ENCODE results near the gene MICAL1. TPM values are rescaled to one million over a fixed set of nuclear protein-coding genes. Genes with fewer than 3 reads are reported as not detected.
"Not testable (repeated sequence)": the region's sequence is repeated elsewhere in the genome, so short reads cannot be mapped to it uniquely, and the experiment has no call there.

Gene MICAL1
- total RNA-seq, 1 experiment from 2014 or later, result 5.8 TPM

DNA sequence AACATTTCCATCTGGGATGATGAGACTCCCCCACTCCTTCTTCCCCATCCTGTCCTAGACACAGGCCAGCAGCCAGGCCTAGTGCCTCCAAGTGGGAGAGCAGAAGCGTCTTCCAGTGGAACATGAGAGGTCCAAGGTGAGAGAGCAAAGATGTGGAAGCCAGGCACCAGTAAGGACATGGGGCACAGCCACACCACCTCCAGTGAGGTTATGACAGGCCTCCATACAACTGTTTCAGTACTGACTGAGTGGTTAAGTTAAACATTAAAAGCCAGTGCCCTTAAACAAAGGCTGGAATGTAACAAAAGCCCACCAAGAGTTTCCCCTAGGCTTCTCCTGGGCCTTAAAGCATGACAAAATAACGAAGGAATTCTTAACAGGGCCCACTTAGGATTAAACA is 22.2 kb upstream of the MICAL1 start:
- DNase-seq (ENCODE audit: low spot score), result no peak

DNA sequence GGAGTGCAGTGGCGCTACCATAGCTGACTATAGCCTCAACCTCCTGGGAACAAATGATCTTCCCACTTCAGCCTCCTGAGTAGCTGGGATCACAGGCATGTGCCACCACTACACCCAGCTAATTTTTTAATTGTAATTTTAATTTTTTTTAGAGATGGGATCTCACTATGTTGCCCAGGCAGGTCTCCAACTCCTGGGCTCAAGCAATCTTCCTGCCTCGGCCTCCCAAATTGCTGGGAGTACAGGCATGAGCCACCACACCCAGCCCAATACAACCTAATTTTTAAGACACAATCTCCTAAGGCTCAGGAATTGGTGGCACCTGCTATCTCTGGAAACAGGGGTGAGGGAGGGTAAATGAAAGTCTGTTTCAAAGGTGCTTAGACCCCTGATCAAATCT is 21.6 kb upstream of the MICAL1 start:
- DNase-seq (ENCODE audit: low spot score), result no peak

DNA sequence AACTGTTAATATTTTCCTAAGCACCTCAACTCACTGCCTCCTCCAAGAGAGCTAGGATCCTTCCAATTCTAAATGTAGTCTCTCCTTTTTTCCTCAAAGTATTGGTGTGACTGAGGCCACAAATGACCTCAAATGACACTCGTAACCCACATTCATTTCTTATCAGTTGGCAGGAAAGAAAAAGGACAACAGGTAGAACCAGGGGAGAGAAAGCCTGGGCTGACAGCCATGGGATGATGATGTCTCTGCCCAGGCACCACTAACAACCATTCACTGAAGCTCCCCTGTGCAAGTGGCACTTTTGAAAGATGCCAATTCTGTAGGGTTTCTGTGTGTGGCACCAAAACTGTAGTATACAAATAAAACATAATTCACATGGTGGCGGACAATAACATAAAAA is 20.1 kb upstream of the MICAL1 start:
- no peak for DNase-seq (ENCODE audit: low spot score)

DNA sequence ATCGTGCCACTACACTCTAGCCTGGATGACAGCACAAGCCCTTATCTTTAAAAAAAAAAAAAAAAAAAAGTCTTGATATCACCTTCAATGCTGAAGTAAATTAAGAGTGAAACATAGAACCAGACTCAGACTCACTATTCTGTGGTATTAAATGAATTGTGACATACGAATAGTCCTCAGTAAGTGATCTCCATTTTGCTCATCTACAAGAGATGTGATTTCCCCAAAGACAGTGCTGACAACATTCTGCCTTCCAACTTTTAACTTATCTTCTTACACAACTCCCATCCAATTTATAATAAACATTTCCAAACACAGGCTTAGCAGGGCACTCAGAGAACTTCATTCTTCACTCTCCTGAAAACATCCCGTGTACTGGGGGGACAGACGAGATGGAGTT is 19.4 kb upstream of the MICAL1 start:
- no peak for DNase-seq (ENCODE audit: low spot score)

DNA sequence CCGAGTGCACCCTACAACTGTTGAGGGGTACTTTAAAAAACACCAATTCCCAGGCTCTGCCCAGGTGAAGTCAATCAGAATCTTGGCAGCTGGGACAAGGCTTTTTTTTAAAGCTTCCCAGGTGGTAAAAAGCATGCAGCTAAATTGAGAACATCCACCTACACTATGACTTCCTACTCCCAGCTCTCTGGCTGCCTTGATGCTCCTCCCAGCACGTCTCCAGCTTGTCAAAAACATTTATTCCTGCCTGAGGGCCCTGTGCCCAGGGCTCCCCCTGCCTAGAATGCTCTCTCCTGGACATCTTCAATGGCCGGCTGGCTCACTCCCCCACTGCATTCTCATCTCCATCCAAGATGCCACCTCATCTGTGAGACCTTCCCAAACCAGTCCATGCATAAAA is 17.5 kb upstream of the MICAL1 start:
- no peak for DNase-seq (ENCODE audit: low spot score)

DNA sequence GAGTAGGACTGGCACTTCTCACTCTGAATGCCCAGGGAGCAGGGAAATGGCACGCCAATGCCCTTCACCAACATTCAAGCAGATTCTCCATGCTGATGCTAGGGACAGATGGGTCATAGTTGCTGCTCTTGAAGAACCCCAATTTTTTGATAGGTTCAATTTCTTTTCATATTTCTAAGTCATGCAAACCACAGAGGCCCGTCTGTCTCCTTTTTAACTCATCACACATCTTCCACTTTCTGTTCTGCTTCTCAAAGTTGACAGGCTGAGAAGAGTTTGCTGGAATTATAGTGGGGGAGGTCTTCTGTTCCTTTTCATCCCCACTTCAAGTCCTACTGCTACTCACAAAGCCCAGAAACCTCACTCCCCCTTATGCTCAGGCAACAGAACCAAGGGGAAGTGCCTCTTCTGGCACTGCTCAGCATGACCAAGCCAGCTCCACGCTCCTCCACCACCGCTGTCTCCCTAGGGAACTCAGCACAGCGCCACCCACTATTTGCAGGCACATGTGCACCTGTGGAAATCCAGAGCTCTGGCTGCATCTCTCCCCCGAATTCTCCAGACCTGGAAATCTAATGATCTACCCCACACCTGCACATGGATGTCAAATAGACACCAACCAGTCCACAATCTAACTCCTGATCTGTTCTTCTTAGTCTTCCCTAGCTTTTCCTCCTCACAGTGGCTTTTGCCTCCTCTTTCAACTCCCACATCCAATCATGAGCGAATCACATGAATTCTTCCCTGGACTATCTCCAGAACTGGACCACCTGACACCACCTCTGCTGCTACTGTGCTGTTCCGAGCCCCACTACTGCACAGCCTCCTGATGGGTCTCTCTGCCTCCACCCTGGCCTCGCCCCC is 16.8 kb upstream of the MICAL1 start:
- DNase-seq (ENCODE audit: low spot score), result no peak

DNA sequence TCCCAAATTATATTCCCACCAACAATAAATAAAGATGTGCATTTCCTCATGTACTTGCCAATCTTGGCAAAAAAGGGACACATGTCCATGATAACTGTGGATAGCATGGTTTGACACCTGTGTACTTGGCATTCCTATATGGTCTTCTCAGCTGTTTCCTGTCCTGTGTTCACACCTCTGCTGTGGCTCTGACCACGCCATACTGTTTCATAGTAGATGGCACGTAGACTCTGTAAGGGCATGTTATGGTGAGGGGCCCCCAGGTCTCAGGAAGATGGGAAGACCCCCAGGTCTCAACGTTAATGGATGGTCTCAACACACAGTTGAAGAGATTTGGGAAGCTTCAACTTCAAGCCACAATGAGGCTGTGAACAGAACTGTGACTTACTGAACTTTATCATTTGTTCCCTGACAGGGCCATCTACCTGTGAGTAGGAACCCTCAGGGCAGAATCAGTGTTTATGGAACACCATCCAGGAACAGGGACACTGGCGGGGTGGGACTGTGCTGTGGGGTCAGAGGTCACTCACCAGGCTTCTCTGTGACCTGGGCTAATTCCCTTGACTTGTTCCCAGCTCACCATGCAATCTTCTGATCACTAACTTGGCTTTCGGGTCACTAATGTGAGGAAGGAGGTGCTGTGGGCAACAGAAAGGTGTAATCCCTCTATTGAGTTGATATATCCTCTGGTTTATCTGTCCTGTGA is 15.7 kb upstream of the MICAL1 start:
- no peak for DNase-seq (ENCODE audit: low spot score)

DNA sequence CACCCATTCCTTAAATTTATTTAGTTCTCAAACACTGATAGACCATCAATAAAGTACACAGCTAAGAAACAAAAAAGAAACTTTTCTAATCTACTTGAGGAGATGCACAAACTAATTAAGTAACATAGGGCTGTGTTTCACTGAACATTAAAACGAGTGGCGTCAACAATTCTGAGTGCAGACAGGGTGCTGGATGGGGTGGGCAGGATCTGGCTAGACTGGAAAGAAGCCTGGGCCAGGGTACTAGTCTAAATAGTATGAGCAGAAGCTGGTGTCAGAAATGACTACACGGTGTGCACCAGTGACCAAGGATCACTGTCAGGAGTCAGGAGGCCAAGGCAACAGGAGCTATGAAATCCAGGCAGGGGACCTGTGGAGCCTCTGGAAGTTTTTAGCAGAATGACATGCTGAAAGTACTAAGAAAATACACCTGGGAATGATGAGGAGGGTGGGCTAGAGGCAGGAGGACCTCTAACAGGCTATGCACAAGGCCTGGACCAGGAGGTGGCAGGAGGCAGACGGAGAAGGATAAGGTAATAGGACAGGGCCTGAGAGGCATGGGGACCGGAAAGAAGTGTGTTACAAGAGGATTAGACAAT is 14.1 kb upstream of the MICAL1 start:
- DNase-seq (ENCODE audit: low spot score), result no peak

DNA sequence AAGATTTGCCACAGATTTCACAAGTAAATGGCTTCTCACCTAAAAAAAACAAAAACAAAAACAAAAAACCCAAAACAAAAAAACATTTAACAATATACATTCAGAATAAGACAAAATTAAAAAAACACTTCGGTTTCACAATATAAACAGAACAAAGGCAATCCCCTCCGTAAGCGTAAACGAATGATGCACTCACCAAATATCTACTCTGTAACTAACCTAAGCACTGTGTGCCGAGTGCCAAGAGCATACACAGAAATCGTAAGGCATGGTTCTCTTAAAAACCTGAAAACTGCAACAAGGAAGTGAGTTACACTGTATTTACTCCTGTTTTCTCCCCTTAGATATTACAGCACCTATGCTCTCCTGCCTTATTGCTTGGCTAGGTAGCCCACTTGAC is 12.1 kb upstream of the MICAL1 start:
- no peak for DNase-seq (ENCODE audit: low spot score)

DNA sequence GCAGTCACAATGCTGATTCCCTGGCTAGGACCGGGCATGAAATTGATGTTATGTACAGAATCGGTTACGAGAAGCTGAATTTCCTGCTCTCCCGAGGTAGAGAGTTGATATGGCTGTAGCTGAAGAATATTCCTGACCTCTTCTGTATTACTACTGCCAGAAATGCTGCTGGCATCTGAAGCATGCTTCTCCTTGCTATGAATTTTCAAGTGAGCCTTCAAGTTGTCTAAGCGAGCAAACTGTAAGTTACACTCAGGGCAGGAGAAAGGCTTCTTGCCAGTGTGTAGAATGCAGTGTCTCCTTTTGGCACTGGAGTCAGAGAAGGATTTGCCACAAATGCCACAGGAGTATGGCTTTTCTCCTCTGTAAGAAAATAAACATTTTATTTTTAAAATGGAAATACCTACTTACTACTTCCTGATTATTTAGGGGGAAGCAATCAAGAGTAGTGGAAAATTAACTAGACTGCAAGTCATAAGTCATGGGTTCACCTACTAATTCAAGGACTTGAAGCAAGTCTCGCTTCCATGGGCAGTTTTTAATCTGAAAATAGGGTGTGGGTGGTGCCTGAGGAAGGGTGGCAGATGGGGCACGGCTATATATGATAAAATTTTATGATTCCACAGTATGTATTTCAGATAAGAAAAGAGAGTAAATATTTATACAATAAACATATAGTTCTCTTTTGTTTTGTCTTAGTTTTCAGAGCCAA is 10.8 kb upstream of the MICAL1 start:
- no peak for DNase-seq (ENCODE audit: low spot score)

DNA sequence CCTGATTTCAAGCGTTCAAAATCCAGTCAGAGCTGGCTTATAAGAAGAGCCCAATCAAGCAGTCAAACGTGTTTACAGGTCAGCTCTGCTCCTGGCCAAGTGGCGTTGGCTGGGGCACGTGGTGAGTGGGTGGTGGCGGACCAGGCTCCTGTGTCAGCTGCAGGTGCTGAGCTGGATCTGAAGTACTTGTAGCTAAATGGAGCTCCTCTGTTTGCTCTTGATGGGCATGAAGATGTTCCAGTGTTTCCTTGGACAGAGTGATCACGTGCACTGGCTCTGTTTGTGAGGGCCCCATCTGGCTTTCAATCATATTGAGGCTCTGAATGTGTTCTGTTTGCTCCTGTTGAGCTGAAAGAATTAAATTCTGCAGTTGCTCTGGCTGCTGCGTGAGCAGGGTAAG is 10.2 kb upstream of the MICAL1 start:
- no peak for DNase-seq (ENCODE audit: low spot score)

DNA sequence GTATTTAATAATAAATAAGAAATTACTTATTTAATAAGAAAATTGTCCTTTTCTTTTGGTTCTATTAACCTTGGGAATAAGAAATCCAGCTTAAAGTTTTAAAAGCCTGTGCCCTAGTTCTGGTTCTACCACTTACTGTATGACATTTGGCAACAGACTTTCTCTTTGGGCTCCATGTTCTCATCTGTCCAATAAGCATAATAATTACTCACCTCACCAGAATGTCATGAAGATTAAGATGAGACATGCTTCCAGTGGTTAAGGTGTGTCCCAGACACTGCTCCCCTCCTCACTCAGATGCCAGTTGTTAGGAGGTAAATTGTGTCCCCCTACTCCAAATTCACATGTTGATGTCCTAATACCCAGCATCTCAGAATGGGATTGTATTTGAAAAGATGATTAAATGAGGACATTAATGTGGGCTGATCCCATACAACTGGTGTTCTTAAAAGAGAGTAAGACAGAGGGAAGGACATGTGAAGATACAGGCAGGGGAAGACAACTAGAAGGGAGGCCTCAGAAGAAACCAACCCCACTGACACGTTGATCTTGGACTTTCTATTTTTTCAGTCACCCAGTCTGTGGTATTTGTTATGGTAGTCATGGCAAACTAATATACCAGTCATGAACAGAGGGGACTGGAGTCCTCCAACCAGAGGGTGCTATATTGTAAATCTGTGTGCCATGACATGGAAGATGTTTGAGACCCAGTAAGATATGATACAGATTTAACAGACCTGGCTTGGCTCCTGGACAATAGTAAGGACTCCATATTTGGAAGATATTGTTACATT is 6.4 kb upstream of the MICAL1 start:
- no peak for DNase-seq (ENCODE audit: low spot score)

DNA sequence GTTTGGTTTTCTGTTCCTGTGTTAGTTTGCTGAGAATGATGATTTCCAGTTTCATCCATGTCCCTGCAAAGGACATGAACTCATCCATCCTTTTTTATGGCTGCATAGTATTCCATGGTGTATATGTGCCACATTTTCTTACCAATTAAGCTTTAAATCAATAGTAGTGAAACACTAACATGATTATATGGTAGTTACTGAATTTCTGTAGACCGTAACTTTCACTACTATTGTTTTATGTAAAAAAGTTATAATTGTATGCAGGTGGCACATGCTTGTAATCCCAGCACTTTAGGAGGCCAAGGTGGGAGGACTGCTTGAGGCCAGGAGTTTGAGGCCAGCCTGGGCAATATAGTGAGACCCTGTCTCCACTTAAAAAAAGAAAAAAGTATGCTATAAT is 5.6 kb upstream of the MICAL1 start:
- not testable (repeated sequence) for DNase-seq (ENCODE audit: low spot score)

DNA sequence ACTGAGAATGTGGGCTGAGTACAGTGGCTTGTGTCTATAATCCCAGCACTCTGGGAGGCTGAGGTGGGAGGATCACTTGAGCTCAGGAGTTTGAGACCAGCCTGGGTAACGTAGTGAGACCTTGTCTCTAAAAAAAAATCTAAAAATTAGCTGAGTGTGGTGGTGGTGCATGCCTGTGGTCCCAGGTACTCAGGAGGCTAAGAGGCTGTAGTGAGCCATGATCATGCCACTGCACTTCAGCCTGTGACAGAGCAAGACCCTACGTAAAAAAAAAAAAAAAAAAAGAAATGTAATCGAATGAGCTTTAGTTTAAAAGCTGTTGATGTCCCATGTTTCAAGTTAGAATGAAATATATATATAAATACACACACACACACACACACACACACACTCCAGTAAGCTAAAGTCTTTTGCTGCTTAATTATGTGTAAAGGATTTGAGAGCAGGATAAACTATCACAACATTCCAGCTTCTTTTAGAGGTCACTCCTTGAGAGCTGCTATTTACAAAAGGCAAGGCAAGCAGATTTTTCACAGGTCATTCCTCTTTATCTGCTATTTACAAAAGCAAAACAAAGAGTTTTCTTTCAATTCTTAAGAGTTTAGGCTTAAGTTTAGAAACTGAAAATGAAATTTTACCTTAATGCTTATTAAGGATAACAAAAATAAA is 4.7 kb upstream of the MICAL1 start:
- no peak for DNase-seq (ENCODE audit: low spot score)

DNA sequence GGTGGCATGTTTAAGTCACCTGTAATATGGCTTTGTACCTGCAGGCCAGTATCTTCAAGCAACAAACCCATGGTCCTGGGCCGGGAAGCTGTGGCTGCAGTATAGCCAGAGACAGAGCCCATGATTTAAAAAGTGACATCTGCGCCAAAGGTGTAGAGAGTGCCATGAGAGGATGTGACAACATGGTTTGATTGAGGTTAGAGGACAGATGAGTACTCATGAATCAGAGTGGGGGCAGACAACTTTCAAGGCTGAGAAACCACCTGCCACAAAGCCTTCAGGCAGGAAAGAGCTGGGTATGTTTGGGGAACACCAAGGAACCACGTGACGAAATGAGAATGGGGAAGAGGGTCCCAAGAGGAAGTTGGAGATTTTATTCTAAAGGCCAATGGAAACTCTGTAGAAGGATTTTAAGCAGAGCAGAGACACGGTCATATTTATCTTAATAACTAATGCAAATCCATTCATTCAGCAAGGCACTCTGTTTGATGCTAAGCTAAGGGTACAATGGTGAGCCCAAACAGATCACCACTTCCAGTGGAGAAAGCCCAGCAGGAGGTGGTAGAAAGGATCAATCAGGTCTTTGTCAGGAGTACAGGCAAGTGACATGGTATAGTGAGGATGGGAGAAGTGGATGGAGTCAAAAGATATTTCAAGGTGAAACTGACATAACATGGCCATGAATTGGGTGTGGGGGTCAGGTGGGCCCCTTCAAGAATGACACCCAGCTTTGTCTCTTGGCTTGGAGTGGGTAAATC is 3.4 kb upstream of the MICAL1 start:
- DNase-seq (ENCODE audit: low spot score), result no peak

DNA sequence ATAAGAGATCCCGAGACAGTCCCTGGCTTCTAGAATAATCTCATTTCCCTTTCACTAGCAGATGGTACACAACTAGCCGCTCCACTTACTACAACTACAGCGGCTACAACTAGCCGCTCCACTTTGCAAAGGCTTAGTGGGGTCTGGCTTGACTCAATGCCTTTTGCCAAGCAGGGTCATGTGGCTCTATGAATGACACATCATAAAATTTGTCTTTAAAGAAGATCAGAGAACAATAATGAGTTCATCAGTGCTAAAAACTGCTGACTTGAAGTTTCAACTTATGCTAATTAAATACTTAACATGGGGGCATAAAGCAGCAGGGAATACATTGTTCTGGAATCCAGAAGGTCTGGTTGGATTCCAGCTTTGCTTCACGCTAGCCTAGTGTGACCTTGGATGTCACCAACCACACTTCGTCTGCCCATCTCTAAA is 2.0 kb upstream of the MICAL1 start:
- no peak for DNase-seq (ENCODE audit: low spot score)

DNA sequence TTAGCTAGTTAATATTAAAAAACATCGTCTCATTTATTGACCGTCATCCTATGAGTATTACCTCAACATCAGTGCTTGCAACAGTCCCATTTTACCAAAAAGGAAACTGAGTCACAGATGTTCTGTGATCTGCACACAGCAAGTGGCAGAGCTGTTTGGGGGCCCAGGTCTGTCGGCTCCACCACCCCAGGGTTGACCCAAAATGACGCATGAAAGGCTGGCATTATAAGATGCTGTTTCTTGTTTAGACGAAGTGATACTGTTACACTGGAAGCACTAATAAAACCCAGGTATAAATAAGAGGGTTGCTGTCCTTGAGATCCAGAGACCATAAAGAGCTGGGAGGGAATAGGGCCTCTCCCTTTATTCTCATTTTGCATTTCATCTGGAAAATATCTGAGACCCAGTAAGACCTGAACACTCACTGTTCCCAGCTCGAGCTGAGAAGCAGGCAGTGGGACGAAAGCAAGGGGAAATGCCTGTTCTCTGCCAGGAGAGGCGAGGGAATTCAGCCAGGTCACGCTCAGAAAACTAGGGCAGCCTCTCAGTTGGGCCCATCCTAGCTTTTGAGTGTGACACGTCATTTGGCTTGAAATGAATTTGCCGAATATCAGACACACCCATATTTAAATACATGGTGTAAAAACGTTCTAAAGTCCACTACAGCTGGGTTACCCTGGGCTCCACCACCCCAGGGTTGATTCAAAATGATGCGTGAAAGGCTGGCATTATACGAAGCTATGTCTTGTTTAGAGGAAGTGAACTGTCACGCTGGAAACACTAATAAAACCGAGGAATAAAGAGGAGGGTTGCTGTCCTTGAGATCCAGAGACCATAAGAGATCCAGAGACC is 1.4 kb upstream of the MICAL1 start:
- no peak for DNase-seq (ENCODE audit: low spot score)

DNA sequence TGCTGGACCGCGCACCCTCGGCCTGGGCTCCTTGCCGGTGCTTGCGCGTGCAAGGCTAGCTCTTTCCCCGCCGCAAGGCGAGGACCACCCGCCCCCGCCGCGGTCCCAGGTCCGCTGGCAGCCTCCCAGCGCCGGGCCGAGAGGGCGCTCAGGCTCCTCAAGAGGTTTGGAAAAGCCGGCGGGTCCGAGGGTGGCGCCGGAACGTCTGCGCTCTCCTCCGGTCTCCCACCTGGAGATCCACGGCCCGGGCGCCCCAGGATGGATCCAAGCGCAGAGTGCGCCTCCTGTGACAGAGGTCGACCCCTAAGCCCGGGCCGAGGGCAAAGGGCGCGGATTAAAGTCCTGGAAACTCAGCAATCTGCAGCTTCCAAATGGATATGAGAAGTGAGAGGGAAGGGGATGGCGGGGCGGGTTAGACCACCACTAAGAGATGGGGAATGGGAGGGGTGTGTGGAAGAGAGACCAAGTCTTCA is 575 bp upstream of the MICAL1 start:
- DNase-seq (ENCODE audit: low spot score), result no peak

Measured in H4 (cell line).